Measurements from ENCODE around the gene KRT26.

GRCh38 chr17:40820228-40820838 lies 48.3 kb upstream of the KRT26 start:
- no peak for TF ChIP-seq ESRRA (IDR thresholded peaks at IDR 0.05; ENCODE audit: borderline replicate concordance, low read length)
- TF ChIP-seq CTCF (IDR thresholded peaks at IDR 0.05) = no peak
- TF ChIP-seq POLR2AphosphoS2 (conservative IDR thresholded peaks at IDR 0.05; ENCODE audit: low read length) = no peak
- TF ChIP-seq RFX5 (IDR thresholded peaks at IDR 0.05) = no peak
- TF ChIP-seq JUN (IDR thresholded peaks at IDR 0.05) = no peak
- no peak for TF ChIP-seq EP300 (IDR thresholded peaks at IDR 0.05)
- no peak for TF ChIP-seq REST (IDR thresholded peaks at IDR 0.05)
- TF ChIP-seq POLR2A (IDR thresholded peaks at IDR 0.05; ENCODE audit: low read length) = no peak

Measured in A549 (cell line).